Activated CD4-positive, alpha-beta T cell treated with anti-CD3 and anti-CD28 coated beads for 36 hours (primary cell): ENCODE measurements around the gene ADAM23. TPM values are rescaled to one million over a fixed set of nuclear protein-coding genes. Genes with fewer than 3 reads are reported as not detected.
A peak's percentile ranks its signal among the peaks of the same experiment; 100 is the strongest.

Experiments
- ATAC-seq: fragments of 200-7000 bp; cut with Tn5 transposase; one replicate; pipeline ENCODE4 v1.10.0; 2021; ENCODE audit warnings: mild to moderate bottlenecking, moderate library complexity
- CTCF ChIA-PET: fragments of 350-600 bp; sonication (Branson Sonifier 250); formaldehyde crosslinking; loops from one replicate; lab custom pipeline; 2021; ENCODE audit warnings: antibody characterized with exemption; lab: Charles Lee
- POLR2A ChIA-PET: fragments of 350-600 bp; sonication (Branson Sonifier 250); formaldehyde crosslinking; loops from one replicate; lab custom pipeline; 2021; ENCODE audit warnings: antibody characterized with exemption, inconsistent platforms; lab: Charles Lee
- DNase-seq: peaks from one replicate; pipeline ENCODE4 v3.0.0-alpha.2; 2020
- H3K27ac Mint-ChIP-seq: one replicate; pipeline ENCODE4 v1.8.0; 2021; ENCODE audit warnings: mixed read lengths
- H3K27me3 Mint-ChIP-seq: one replicate; pipeline ENCODE4 v1.8.0; 2021; ENCODE audit warnings: mixed read lengths
- H3K36me3 Mint-ChIP-seq: one replicate; pipeline ENCODE4 v1.8.0; 2021; ENCODE audit warnings: low read depth, mixed read lengths
- H3K4me1 Mint-ChIP-seq: one replicate; pipeline ENCODE4 v1.8.0; 2021; ENCODE audit warnings: mixed read lengths
- H3K4me3 Mint-ChIP-seq: one replicate; pipeline ENCODE4 v1.8.0; 2021; ENCODE audit warnings: mild to moderate bottlenecking, moderate library complexity, mixed read lengths
- H3K9me3 Mint-ChIP-seq: one replicate; pipeline ENCODE4 v1.8.0; 2021; ENCODE audit warnings: low read depth, mixed read lengths
- intact Hi-C, 2 experiments: fragments of 100-400 bp; cut with DNase I in 1 of 2; cut with micrococcal nuclease in 1 of 2; formaldehyde crosslinking; loops; one replicate each; pipeline versions ENCODE4 v1.14.2 to v1.15.1; 2022 to 2024; cut with DNase I, micrococcal nuclease
- total RNA-seq, 2 experiments: library from RNA; stranded (reverse); gene quantifications; one replicate each; pipeline ENCODE4 v1.2.3, GENCODE V29; 2021

The ADAM23 gene
- total RNA-seq, 2 experiments from 2014 or later = 1.1 to 1.3 TPM

GRCh38 chr2:206518997-206519396, 75.7 kb downstream of the ADAM23 start:
- Mint-ChIP-seq H3K4me3 (no peak overlapping the region), H3K36me3 (no peaks in the 10 kb centered on the region), H3K27ac (no peak overlapping the region), H3K9me3 (no peaks in the 10 kb centered on the region), H3K27me3 (peaks cover 9% of the 10 kb centered on the region), H3K4me1 (peaks cover 6% of the 10 kb centered on the region)
- DNase-seq (no peak), ATAC-seq (no peak)
- ChIA-PET CTCF (no interaction called here), POLR2A (no interaction called here)
- intact Hi-C loops = no loop called here

DNA sequence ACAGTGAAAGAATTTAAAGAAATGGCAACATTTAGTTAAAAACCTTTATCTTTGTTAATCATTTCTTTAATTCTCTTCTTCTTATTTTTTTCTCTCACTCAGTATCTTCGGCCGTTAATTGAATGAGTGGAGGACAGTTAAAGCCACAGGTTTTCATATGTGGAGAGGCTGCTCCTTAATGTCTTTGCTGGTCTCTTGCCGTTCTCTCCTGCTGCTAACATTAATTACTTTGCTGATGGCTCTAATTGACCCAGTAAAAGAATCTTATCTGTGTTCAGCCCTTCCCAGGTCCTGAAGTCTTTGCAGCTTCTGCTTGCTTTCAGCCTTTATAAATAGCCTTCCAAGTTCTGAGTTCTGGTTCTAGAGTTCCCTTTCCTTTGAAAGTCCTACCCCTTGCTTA, 77.1 kb downstream of the ADAM23 start:
- Mint-ChIP-seq H3K27ac (no peak overlapping the region), H3K27me3 (peaks cover under 1% of the 10 kb centered on the region), H3K4me1 (peaks cover 6% of the 10 kb centered on the region), H3K36me3 (no peaks in the 10 kb centered on the region), H3K4me3 (no peak overlapping the region), H3K9me3 (peaks cover 2% of the 10 kb centered on the region)
- intact Hi-C loops = no loop called here
- ATAC-seq = no peak
- ChIA-PET POLR2A (no interaction called here), CTCF (interaction anchor here (1.0 kb wide), 1 partner anchor 9 kb away, joined by 3 read pairs; no protein-coding TSS in a partner anchor)
- no peak for DNase-seq

- H3K27ac Mint-ChIP-seq = no peak overlapping the region
- CTCF ChIA-PET = interaction anchor here (1.0 kb wide), 1 partner anchor 10 kb away, joined by 3 read pairs; no protein-coding TSS in a partner anchor
- POLR2A ChIA-PET = no interaction called here
Observed at GRCh38 chr2:206521115-206521514, 77.8 kb downstream of the ADAM23 start.

DNA sequence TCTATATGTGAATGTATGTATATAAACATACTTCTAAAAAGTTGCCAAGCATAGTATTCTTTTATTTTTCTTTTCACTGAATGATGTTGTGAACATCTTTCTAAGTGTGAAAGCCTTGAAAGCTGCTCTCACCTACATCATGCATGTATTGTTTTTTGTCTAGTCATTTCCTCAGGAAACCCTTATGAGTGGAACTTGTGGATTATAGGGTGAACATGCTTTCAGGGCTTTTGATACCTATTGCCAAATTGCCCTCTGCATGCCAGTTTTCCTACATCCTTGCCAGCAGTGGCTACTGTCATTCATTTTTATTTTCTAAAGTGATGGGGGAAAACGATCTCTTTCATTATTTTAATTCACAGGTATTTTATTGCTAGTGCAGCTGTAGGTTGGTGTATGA, 78.3 kb downstream of the ADAM23 start:
- intact Hi-C loops = no loop called here
- no peaks in the 10 kb centered on the region for H3K27me3 Mint-ChIP-seq
- ChIA-PET CTCF (no interaction called here), POLR2A (no interaction called here)
- ATAC-seq (peak; percentile 58), DNase-seq (no peak)
- H3K27ac Mint-ChIP-seq = no peak overlapping the region
- H3K4me3 Mint-ChIP-seq = no peak overlapping the region
- no peaks in the 10 kb centered on the region for H3K36me3 Mint-ChIP-seq
- H3K9me3 Mint-ChIP-seq = peaks cover 2% of the 10 kb centered on the region
- peaks cover 6% of the 10 kb centered on the region for H3K4me1 Mint-ChIP-seq

More at GRCh38 chr2:206521115-206521514, 77.8 kb downstream of the ADAM23 start:
- Mint-ChIP-seq H3K4me3 (no peak overlapping the region), H3K4me1 (peaks cover 6% of the 10 kb centered on the region), H3K27me3 (no peaks in the 10 kb centered on the region), H3K36me3 (no peaks in the 10 kb centered on the region), H3K9me3 (peaks cover 2% of the 10 kb centered on the region)
- intact Hi-C loops = no loop called here
- DNase-seq (no peak), ATAC-seq (no peak)

DNA sequence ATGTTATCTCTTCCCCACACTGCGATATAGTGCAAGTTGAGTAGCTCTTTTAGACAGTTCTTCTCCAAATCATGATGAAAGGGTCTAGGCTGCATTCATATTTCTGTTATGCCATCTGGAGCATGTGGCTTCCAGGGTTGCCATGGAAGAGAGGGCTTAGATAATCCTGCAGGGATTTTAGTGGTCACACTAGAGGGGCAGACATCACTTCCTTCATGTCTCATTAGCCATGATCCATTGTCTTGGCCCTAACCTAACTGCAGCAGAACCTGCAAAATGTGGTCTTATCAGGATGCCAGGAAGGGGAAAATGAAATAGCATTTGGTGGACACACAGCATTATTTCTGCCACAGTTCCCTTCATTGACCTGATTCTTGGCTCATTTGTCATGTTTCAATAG, 83.1 kb downstream of the ADAM23 start:
- Mint-ChIP-seq H3K27ac (no peak overlapping the region), H3K36me3 (no peaks in the 10 kb centered on the region), H3K4me1 (peaks cover 16% of the 10 kb centered on the region), H3K4me3 (no peak overlapping the region), H3K9me3 (peaks cover 2% of the 10 kb centered on the region), H3K27me3 (peaks cover 6% of the 10 kb centered on the region)
- DNase-seq (no peak), ATAC-seq (no peak)
- ChIA-PET CTCF (no interaction called here), POLR2A (no interaction called here)
- intact Hi-C loops = no loop called here

GRCh38 chr2:206527153-206527552, 83.8 kb downstream of the ADAM23 start:
- no peaks in the 10 kb centered on the region for H3K36me3 Mint-ChIP-seq
- no peak for ATAC-seq
- POLR2A ChIA-PET = no interaction called here
- CTCF ChIA-PET = no interaction called here
- peaks cover 6% of the 10 kb centered on the region for H3K27me3 Mint-ChIP-seq
- intact Hi-C loops = no loop called here
- no peak overlapping the region for H3K27ac Mint-ChIP-seq
- peaks cover 21% of the 10 kb centered on the region for H3K4me1 Mint-ChIP-seq
- peaks cover 2% of the 10 kb centered on the region for H3K9me3 Mint-ChIP-seq
- no peak overlapping the region for H3K4me3 Mint-ChIP-seq
- DNase-seq = no peak

DNA sequence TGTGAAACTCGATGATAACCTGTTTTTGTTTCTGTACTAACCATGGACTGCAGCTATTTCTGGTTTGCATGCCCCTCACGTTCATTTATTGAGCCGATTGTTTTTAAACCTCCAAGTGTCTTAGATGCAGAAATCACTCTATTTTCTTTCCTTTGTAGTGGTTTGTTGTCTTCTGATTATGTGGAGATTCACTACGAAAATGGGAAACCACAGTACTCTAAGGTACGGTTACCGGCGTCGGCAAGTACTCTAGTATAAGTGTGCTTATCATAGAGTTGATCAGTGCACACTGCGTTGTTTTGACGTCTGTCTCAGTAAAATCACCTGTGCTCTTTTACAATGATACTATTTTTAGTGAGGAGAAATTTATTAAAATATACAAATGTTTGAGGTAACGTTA, 87.4 kb downstream of the ADAM23 start:
- ATAC-seq (peak; percentile 94), DNase-seq (peak; percentile 48)
- Mint-ChIP-seq H3K9me3 (no peaks in the 10 kb centered on the region), H3K4me3 (peak overlapping the region; percentile 62), H3K36me3 (no peaks in the 10 kb centered on the region), H3K27ac (peak overlapping the region; percentile 35), H3K27me3 (peaks cover 6% of the 10 kb centered on the region), H3K4me1 (peaks cover 18% of the 10 kb centered on the region)
- intact Hi-C loops = no loop called here
- POLR2A ChIA-PET = interaction anchor here (0.7 kb wide), 1 partner anchor 1154 kb away, joined by 4 read pairs; no protein-coding TSS in a partner anchor
- CTCF ChIA-PET = interaction anchor here (0.5 kb wide), 1 partner anchor 32 kb away, joined by 3 read pairs; no protein-coding TSS in a partner anchor

- CTCF ChIA-PET = interaction anchor here (1.4 kb wide), 1 partner anchor 20 kb away, joined by 6 read pairs; no protein-coding TSS in a partner anchor
- Mint-ChIP-seq H3K27me3 (peaks cover 10% of the 10 kb centered on the region), H3K36me3 (no peaks in the 10 kb centered on the region), H3K9me3 (no peaks in the 10 kb centered on the region), H3K27ac (no peak overlapping the region), H3K4me3 (no peak overlapping the region), H3K4me1 (peaks cover 19% of the 10 kb centered on the region)
- POLR2A ChIA-PET = no interaction called here
- ATAC-seq = no peak
- DNase-seq = no peak
- intact Hi-C loops = no loop called here
Observed at GRCh38 chr2:206531996-206532543, 88.7 kb downstream of the ADAM23 start.

GRCh38 chr2:206533977-206534376, 90.6 kb downstream of the ADAM23 start:
- Mint-ChIP-seq H3K9me3 (no peaks in the 10 kb centered on the region), H3K36me3 (no peaks in the 10 kb centered on the region), H3K27ac (no peak overlapping the region), H3K4me1 (peaks cover 21% of the 10 kb centered on the region), H3K4me3 (no peak overlapping the region), H3K27me3 (peaks cover 11% of the 10 kb centered on the region)
- intact Hi-C loops = no loop called here
- POLR2A ChIA-PET = no interaction called here
- DNase-seq (no peak), ATAC-seq (no peak)
- CTCF ChIA-PET = no interaction called here

DNA sequence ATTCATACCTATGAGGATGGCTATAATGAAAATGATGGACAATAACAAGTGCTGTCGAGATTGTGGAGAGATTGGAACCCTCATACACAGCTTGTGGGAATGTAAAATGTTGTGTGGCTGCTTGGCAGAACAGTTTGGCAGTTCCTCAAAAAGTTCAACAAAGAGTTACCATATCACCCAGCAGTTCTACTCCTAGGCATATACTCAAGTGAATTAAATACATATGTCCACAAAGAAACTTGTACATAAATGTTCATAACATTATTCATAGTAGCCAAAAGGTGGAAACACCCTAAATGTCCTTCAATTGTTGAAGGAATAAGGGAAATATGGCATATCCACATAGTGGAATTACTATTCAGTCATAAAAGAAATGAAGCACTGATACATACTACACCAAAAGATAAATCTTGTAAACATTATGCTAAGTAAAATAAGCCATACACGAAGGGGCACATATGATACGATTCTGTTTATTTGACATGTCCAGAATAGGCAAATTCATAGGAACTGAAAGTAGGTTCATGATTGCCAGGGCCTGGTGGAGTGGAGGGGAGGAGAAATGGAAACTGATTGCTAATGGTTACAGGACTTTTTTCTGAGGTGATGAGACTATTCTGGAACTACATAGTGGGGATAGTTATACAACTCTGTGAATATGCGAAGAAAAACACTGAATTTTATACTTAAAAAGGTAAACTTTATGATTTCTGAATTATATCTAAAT, 92.1 kb downstream of the ADAM23 start:
- Mint-ChIP-seq H3K27me3 (peaks cover 9% of the 10 kb centered on the region), H3K9me3 (no peaks in the 10 kb centered on the region), H3K27ac (no peak overlapping the region), H3K4me1 (peaks cover 18% of the 10 kb centered on the region), H3K4me3 (no peak overlapping the region), H3K36me3 (no peaks in the 10 kb centered on the region)
- CTCF ChIA-PET = no interaction called here
- intact Hi-C loops = no loop called here
- no peak for ATAC-seq
- POLR2A ChIA-PET = no interaction called here
- DNase-seq = no peak

GRCh38 chr2:206540757-206541156, 97.4 kb downstream of the ADAM23 start:
- peaks cover 17% of the 10 kb centered on the region for H3K4me1 Mint-ChIP-seq
- intact Hi-C loops = no loop called here
- no peak for DNase-seq
- no peaks in the 10 kb centered on the region for H3K36me3 Mint-ChIP-seq
- peaks cover 7% of the 10 kb centered on the region for H3K27me3 Mint-ChIP-seq
- no peak overlapping the region for H3K4me3 Mint-ChIP-seq
- H3K9me3 Mint-ChIP-seq = no peaks in the 10 kb centered on the region
- CTCF ChIA-PET = interaction anchor here (0.6 to 0.9 kb wide), 2 partner anchors 45 to 213 kb away, joined by 3 read pairs; no protein-coding TSS in a partner anchor
- no peak overlapping the region for H3K27ac Mint-ChIP-seq
- POLR2A ChIA-PET = no interaction called here
- ATAC-seq = no peak

DNA sequence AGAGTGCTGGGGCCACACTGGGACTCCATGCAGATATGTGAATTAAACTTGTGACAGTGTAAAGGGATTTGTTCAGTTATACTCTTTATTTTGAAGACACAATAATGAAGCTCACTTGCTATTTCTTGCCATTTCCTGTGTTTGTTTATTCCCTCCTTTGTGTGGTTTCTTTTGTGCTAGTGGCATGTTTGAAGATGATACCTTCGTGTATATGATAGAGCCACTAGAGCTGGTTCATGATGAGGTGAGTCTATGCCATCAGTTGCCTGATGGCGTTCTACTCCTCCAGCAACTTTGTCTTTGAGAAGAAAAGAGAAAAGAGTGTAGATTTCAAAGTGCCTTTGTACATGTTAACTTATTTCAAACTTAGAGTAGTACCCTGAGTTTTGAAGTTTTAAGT, 99.7 kb downstream of the ADAM23 start:
- Mint-ChIP-seq H3K27me3 (peaks cover 2% of the 10 kb centered on the region), H3K4me3 (no peak overlapping the region), H3K9me3 (no peaks in the 10 kb centered on the region), H3K36me3 (no peaks in the 10 kb centered on the region), H3K27ac (no peak overlapping the region), H3K4me1 (peaks cover 13% of the 10 kb centered on the region)
- ChIA-PET POLR2A (interaction anchor here (0.6 kb wide), 1 partner anchor 710 kb away, joined by 3 read pairs; no protein-coding TSS in a partner anchor), CTCF (interaction anchor here (0.7 to 1.9 kb wide), 2 partner anchors 15 to 521 kb away, joined by 3 to 5 read pairs; no protein-coding TSS in a partner anchor)
- DNase-seq = no peak
- ATAC-seq = no peak
- intact Hi-C loops = no loop called here
